HG03108 (cell line): ENCODE data around the gene EXTL1.
A peak's percentile ranks its signal among the peaks of the same experiment; 100 is the strongest.

Source experiments
- ATAC-seq: cut with Tn5 transposase; IDR thresholded peaks from one replicate; pipeline ENCODE4 v1.9.1; 2021; ENCODE audit warnings: moderate library complexity; ENCODE audit not compliant: unreplicated experiment

EXTL1 gene

DNA sequence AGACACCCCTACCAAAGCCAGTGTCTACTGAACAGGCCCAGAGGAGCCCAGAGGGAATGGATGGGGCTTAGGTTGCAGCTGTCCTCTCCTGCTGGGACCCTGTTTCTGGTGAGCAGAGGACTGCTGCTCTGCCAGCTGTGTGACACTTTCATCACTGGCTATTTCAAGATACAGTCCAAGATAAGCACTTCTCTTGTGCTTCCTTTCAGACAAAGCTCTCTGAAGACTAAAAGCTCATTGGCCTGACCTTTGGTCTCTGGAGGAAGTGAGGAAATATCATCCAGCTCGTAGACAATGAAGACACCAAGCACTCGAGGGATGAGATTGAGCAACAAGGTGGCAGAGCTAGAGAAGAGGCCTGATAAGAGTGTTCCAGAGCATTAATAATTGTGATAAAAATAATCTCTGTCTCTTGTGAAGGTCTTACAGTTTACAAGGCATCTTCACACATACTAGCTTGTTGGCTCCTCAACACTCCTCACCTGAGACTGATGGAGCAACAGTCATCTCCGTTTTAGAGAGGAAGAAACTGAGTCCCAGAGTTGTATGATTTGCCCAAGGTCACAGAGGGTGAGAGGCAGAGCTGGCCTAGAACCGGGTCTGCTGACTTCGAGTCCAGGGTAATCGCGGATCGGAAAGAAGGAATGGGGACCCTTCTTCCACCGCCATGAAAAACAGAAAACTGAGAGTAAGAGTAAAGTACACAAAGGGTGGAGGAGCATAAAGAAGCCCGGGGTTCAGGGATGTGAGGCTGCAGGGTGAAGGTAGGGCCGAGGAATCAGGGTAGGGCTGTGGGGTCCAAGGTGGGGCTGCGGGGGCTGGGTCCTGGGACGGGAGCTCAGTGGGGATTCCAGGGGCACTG is 24.4 kb upstream of the EXTL1 start:
- no peak for ATAC-seq

DNA sequence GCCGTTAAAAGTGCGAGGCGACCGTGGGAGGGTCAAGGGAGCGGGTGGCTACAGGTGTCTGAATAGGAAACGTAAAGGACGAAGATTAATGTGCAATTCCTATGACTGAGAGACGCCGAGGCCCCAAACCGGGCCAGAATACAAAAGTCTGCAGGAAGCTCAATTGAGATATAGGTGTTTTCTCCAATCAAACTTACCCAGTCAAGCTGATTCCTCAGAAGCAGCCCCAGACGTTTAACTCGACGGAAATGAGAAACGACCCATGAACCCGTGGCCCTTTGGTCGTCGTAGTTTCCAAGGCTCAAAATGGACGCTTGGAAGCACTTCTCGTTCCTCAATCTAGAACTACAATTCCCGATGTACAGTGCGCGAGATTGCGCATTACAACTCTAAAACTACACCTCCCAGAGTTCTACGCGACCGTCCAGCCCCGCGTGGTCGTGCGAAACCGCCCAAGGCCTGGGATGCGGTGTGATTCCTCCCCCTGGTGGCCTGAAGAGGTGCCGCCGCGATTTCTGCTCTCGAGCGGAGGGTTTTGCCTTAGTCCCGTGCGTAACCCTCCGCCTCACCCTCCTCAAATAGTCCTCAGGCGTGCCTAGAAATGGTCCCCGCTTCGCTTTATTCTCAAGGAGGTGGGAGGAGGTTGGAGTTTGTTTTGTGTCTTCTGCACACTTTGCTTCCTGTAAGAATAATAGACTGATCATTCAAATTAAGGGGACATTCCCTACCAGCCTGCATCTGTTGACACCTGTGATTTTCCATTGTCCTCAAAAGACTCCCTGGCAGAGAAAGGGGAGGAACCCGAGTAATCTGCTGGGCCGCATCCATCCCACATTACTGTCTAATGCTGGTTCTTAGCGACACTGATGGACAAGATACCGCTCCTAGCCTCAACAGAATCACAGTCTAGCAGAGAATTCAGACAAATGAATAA is 23.5 kb upstream of the EXTL1 start, which contains the start of gene PAFAH2:
Gene PAFAH2 (minus strand): TSS at position 236 of the 934 bp plus-strand sequence. CDS start 7,247 bp downstream, outside the sequence.
- ATAC-seq: peak; percentile 94

DNA sequence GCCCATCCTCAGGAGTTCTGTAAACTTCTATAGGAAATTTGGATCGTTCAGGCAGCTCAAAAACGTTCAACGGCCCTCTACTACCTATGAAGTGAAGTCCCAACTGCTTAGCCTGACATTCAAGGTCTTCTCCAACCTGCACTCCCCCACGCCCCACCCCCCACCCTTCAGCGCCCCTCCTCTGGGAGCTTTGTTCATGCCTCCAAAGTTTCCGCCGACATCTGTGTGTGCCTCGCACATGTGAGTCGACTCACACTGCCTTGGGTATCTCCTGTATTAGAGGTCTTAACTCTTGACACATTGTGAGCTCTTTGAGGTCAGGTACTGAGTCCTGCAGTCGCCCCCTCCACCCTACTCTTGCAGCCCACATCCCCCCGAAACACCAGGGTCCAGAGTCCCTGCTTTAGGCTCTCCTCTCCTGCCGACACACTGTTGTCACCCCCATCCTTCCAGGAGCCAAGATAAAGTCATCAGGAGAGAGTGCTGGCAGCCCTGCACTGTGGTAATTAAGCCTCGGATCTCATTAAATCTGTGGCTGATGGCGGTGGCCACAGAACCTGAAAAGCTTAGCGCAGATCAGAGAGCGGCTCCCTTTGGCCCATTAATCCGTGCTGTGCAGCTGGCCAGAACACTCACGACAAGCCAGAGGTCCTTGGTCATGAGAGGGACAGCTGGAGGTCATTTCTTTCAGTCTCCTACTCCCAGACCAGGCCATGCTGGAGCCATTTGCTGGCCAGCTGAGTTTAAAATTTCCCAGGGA is 22.4 kb upstream of the EXTL1 start:
- ATAC-seq: no peak

DNA sequence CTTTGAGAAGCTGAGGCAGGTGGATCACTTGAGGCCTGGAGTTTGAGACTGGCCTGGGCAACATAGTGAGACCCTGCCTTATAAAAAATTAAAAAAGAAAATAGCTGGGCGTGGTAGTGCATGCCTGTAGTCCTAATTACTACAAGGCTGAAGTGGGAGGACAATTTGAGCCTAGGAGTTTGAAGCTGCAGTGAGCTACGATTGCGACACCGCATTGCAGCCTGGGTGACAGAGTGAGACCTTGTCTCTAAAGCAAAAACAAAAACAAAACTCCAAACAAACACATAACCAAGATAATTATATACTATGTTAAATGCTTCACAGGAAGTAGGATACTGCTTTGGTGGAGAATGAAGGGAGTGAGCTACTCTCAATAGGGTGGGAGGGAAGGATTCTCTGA is 18.3 kb upstream of the EXTL1 start:
- no peak for ATAC-seq

DNA sequence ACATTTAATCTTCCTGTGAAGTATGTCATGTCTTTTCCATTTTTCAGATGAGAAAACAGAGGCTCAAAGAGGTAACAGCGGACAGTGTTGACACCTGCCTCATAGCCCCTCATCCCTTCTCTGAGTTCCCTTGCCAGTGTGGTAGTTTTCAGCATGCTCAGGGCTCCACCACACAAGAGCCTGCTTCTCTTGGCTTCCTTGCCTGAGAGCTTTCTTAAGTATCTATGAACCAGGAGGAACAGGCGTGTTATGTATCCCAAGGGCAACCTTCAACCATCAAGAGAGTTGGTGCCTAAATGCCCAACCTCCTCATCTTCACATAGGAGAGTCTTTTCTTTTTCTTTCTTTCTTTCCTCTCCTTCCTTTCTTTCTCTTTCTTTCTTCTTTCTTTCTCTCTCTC is 17.8 kb upstream of the EXTL1 start:
- no peak for ATAC-seq

DNA sequence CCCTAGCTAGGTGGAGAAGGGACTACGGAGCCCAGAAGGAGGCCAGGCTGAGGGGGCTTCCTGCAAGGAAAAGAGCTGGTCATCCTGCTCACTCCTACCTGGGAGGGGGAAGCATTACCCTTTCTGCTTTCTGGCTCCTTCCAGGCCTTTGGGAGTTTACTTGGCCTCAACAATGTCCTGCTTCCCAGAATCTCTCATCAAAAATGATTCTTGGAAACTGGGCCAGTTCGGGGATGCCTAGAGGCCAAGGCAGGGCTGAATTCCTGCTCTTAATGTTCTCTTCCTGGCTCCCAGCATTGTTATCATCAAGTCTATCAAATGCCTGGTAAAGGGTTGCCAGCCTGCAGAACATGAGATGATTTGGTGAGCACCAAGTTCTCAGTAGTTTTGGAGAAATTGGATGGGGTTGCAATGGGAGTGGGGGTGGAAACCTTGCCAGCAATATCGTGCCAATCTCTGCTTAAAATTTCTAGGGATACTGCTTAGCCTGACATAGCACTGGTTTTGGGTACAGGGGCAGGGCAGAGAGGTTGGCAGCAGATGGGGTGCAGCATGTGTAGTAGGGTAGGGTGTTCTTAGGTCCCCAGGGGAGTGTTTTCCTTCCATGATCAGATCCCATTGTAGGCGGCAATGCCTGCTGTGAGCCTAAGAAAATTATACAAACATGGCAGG is 16.0 kb upstream of the EXTL1 start:
- ATAC-seq: no peak

DNA sequence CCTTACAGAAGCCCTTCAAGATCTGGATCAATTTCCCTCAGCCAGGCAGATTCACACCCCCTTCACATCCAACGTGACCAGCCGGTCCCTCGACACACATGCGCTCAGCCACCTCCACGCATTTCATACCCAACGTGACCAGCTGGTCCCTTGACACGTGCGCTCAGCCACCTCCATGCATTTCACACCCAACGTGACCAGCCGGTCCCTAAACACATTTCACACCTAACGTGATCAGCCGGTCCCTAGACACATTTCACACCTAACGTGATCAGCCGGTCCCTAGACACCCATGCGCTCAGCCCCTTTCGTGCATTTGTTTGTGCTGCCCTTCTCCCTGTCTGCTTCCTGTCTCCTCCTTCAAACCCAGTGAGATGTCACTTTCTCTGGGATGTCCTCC is 14.9 kb upstream of the EXTL1 start:
- ATAC-seq: no peak

DNA sequence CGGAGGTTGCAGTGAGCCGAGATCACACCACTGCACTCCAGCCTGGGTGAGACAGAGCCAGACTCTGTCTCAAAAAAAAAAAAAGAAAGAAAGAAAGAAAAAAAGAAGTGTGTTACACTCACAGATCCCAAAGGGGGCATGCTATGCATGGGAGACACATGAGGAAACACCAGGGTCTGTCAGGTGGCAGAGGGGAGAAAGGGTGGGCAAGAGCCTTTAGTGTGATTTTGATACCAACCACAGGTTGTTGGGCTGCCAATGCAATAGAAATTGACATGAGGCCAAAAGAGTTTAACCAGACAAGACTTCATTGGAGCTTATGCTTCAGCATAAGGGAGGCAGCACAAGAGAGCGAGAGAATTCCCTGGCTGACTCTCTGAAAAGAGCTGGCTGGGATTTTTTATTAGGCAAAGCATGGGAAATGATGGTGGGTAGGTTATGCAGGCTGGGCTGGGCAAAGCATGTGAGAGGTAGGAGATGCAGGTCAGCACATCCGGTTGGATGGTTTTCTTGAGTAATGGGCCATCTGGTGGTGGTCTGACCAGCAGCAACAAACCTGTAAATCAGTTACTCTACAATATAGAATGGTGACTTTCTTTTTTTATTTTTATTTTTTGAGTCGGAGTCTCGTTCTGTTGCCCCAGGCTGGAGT is 11.7 kb upstream of the EXTL1 start:
- no peak for ATAC-seq

DNA sequence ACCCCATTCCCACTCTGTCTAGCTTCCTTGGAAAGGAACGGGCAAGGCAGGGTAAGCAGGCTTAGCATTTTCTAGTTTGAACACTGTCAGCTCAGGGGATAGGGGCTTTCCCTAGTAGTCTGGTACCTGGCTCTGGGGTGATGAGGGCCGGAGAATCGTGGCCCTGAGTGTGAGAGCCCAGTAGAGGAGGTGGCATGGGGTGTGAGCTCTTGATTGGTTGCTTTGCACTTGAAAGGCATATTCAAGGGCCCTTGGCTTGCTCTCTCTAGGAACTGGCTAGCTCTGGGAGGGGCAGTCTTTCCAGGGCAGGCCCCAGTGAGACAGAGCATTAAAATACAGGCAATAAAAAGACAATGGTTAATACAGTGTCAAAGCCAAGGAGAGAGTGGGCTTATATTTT is 10.8 kb upstream of the EXTL1 start:
- no peak for ATAC-seq

DNA sequence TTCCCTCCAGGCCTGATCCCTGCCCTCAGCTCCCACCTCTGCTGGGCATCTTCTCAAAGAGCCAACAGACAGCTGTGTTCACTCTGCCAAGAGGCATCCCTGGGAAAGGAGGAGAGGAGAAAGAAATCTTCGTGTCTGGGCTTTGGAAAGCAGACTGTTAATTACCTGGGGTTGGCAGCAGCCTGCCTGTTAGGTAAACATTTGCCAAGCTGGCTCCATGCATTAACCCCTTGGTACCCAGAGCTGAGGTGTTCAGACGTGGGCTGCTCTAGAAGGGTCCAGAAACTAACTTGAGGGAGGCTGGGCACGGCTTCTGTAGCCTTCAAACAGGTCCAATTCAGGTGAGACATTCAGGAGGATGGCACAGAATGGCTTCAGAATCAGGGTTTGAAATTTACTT is 8.7 kb upstream of the EXTL1 start:
- no peak for ATAC-seq

DNA sequence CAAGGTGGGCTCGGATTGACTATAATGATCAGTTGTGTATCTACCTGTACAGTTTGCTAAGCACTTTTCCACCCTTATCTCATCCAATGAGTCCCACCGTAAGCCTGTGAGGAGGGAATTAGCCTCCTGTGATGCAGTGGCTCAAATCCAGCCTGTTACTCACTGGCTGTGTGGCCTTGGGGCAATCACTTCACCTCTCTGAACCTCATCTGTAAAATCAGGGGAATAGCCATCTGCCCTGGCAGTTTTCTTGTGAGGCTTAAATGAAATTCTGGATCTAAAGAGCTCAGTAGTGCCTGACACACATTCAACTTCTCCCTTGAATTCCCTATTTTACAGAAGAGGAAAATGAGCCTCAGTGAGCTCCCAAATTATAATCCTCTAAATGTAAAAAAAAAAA is 7.4 kb upstream of the EXTL1 start:
- no peak for ATAC-seq

DNA sequence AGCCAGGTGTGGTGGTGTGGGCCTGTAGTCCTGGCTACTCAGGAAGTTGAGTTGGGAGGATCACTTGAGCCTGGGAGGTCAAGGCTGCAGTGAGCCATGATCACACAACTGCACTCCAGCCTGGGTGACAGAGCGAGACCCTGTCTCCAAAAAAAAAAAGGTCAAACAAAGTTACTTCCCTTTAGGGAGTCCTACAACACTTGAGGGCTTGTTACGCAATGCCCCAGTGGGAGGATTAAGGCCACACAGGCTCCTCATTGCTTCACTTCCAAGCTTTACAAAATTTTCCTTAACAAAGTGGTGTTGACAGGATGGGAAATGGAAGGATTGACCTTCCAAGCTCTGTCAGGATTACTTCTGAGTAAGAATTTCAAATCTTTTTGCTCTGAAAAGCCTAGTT is 6.2 kb upstream of the EXTL1 start:
- ATAC-seq: no peak

DNA sequence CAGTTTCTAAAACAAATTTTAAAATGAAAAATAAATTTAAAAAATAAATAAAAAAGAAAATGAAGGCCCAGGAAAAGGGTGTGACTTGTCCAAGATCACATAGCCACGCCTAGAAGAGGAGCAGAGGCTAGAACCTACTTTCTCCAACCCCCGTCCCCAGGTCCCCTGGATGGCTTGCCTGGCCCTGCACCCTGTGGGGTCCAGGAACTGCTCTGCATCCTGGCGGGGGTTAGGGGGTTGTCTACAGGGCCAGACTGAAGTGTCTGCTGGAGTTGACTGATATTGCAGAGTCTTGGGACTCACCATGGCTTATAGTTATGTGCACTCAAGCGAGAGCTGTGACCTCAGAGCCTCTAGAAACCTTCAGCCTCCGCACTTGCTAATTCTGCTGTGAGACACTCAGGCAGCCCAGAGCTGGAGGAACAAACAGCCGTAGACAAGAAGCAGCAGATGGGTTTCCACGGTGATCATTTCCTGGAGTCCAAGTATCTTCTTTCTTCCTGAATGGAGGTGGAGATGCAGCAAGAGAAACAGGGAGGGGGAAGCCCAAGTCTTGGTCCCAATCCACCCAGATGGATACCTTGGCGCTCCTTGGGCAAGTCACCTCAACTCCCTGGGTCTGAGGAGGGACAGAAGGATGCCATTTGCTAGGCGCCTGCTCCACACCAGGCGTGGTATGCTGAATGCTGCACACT is 5.2 kb upstream of the EXTL1 start:
- ATAC-seq: no peak

DNA sequence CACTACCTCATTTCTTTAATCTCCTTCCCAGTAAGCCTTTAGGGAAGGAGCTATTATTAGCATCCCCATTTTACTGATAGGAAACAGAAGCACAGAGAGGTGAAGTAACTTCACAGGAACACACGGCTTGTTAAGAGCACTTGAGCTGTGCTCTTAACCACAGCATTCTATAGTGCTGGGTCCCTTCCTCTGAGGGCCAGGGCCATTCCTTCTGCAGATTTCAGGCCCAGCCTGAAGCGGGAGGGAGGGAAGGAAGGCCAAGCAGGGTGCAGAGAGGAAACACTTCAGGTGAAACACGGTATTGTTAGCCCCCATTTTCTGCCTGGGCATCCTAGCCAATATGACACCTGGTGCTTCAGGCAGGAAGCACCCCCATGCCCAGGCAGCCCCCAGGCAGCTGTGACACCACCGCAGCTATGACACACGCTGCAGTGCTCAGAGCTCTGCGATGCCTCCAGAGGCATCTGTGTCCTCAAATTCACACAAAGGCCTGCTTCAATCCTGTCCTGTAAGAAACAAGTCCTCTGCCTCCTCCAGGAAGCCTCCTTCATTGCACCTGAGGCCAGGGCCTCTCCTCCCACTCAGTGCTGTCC is 4.5 kb upstream of the EXTL1 start:
- no peak for ATAC-seq

DNA sequence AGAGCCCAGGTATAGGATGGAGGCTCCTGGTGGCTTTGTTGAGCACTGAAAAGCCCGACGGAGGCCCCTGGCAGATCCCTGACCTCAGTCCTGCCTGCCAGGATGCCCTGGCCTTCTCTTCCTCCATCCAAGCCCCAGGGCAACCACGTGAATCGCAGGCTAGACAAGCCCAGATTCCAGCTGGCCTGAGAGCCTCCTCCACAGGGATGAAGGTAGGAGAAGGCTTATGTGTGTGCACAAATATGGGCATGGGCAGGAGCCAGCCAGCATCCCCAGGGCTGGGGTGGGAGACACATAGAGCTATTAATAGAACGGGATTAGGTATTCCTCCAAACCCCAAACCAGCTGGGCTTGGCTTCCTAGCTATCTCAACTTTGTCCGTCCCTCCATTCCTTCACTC is 4.0 kb upstream of the EXTL1 start:
- ATAC-seq: no peak

DNA sequence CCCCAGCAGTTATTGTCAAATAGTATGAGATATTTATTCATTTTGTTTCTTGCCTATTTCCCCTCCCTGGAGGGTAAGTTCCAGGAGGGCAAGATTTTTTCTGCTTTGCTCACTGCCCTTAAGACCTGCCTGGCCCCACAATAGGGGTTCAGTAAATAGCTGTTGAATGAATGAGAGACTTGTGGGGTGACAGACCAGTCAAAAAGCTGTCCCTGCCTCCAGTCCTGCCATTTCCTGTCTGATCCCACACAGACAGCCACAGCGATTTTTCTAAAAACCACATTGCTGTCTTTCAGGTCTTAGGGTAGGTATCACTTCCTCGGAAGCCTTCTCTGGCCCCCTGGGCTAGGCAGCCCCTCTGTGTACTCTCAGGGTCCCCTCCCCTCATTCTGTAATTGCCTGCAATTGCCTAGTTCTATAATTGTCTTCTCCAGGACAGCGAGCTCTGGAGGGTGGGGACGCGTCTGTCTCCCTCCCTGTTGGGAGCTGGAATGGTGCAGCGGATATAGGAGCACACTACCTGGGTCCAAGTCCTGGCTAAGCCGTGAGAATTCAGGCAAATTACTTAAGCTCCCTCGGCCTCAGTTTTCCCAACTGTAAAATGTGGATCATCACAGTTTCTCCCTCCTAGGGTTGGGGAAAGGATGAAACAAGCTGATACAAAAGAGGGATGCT is 1.8 kb upstream of the EXTL1 start:
- ATAC-seq: no peak

DNA sequence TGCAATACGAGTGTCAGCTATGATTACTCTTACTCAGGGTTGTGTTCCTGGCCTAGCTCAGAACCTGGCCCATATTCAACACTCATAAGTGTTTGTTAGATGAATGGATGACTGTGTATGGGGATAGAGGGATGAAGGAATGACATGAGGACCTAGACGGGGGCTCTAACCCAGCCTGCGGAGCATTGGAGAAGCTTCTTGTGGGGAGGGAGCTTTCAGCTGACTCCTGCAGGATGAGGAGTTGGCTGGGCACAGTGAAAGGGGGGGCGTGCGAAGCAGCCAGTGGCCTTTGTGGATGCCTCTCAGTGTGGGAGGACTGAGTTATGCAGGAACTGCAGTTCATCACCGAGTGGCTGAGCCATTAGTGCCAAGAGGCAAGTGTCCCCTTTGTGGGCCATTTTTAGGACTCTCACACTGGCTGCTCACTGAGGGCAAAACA is 1.2 kb upstream of the EXTL1 start:
- ATAC-seq: no peak

DNA sequence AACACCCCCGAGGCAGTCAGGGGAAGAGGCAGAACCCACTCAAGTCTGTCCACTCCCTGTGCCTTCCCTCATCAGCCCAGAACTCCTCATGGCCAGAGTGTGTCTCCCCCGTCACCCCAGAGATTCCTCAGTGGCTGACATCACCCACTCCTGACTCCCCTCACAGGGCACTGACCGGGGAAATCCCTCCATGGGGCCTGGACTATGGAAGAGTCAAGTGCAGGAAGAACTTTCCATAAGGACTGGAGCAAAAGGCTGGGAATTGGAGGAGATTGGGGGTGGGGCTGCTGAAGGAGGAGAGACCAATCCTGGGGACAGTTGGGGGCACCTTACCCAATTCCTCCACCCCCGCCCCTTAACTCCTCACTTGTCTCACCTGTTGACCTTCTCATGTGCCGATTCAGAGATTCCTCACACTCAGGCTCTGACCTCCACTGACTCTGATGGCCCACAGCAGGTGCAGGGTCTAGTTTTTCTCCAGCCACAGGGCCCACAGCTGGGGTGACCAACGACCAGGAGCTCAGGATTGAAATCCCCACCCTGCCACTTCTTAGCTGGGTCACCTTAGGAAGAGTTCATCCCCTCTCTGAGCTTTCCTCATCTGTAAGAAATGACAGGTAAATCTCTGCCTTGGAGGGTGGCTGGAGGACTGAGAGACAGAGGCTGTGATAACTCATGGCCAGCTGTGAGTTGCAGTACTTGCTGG is 481 bp upstream of the EXTL1 start:
- ATAC-seq: no peak
